Right atrium auricular region (tissue), 2 donors: ENCODE results near the gene BACH1. TPM values are rescaled to one million over a fixed set of nuclear protein-coding genes. Genes with fewer than 3 reads are reported as not detected.

Source experiments
- DNase-seq: peaks from one replicate; pipeline ENCODE4 v3.0.0-alpha.2; 2019; ENCODE audit warnings: low spot score
- H3K27ac ChIP-seq, 2 donors: fragments of 200-600 bp; sonication (generic); 1 replicate in 1 of 2; 2 replicates in 1 of 2; pipeline ENCODE4 v1.5.1; 2016 to 2019
- H3K27me3 ChIP-seq, 2 donors: fragments of 200-600 bp; sonication (generic); one replicate each; pipeline versions ENCODE4 v1.5.1 to v1.6.0; 2017 to 2019
- H3K36me3 ChIP-seq: fragments of 200-600 bp; sonication (generic); one replicate; pipeline ENCODE4 v1.5.1; 2016
- H3K4me1 ChIP-seq, 2 donors: fragments of 200-600 bp; sonication (generic); one replicate each; pipeline versions ENCODE4 v1.5.1 to v1.6.0; 2017 to 2019
- H3K4me3 ChIP-seq, 2 donors: fragments of 200-600 bp; sonication (generic); 1 replicate in 1 of 2; 2 replicates in 1 of 2; pipeline ENCODE4 v1.5.1; 2017 to 2019; ENCODE audit warnings: mild to moderate bottlenecking in 1 of 2, moderate library complexity in 1 of 2
- H3K9me3 ChIP-seq, 2 donors: fragments of 200-600 bp; sonication (generic); one replicate each; pipeline ENCODE4 v1.5.1; 2019
- CTCF ChIP-seq, 2 donors: fragments of 200-600 bp; sonication (generic); IDR thresholded peaks; one replicate each; pipeline ENCODE4 v1.5.1; 2019; ENCODE audit warnings: antibody characterized with exemption in 2 of 2
- total RNA-seq, 2 donors: library from RNA; depleted of rRNA; stranded (reverse); fragments of >200 nt; gene quantifications; one replicate each; pipeline ENCODE4 v1.1.0, GENCODE V29; 2016

Gene BACH1
- total RNA-seq, 2 donors from 2014 or later, result 16.0 to 31.2 TPM

GRCh38 chr21:29306920-29307319 lies 8.2 kb downstream of the BACH1 start:
- no peak for TF ChIP-seq CTCF (IDR thresholded peaks at IDR 0.05)
- Histone ChIP-seq H3K4me3 (no peak overlapping the region), H3K36me3 (no peaks in the 10 kb centered on the region), H3K9me3 (no peaks in the 10 kb centered on the region), H3K27ac (no peak overlapping the region), H3K4me1 (peaks cover 0 to 49% of the 10 kb centered on the region in 2 donors), H3K27me3 (no peaks in the 10 kb centered on the region)
- no peak for DNase-seq

GRCh38 chr21:29307718-29308455 lies 9.2 kb downstream of the BACH1 start:
- Histone ChIP-seq H3K4me1 (peaks cover 0 to 40% of the 10 kb centered on the region in 2 donors), H3K4me3 (no peak overlapping the region), H3K27ac (no peak overlapping the region), H3K9me3 (no peaks in the 10 kb centered on the region), H3K36me3 (no peaks in the 10 kb centered on the region), H3K27me3 (no peaks in the 10 kb centered on the region)
- DNase-seq, result no peak
- TF ChIP-seq CTCF (IDR thresholded peaks at IDR 0.05), result no peak

GRCh38 chr21:29308456-29308783 lies 9.7 kb downstream of the BACH1 start:
- Histone ChIP-seq H3K4me3 (no peak overlapping the region), H3K36me3 (no peaks in the 10 kb centered on the region), H3K9me3 (no peaks in the 10 kb centered on the region), H3K4me1 (peaks cover 0 to 37% of the 10 kb centered on the region in 2 donors), H3K27me3 (no peaks in the 10 kb centered on the region), H3K27ac (no peak overlapping the region)
- no peak for DNase-seq
- TF ChIP-seq CTCF (IDR thresholded peaks at IDR 0.05), result no peak

- Histone ChIP-seq H3K9me3 (no peaks in the 10 kb centered on the region), H3K27me3 (no peaks in the 10 kb centered on the region), H3K4me1 (peaks cover 0 to 38% of the 10 kb centered on the region in 2 donors), H3K27ac (no peak overlapping the region), H3K36me3 (no peaks in the 10 kb centered on the region), H3K4me3 (no peak overlapping the region)
- DNase-seq, result no peak
- TF ChIP-seq CTCF (IDR thresholded peaks at IDR 0.05), result no peak
Measured at GRCh38 chr21:29309703-29310102, 11.0 kb downstream of the BACH1 start.

- Histone ChIP-seq H3K9me3 (no peaks in the 10 kb centered on the region), H3K4me1 (peaks cover 0 to 27% of the 10 kb centered on the region in 2 donors), H3K36me3 (no peaks in the 10 kb centered on the region)
Measured at GRCh38 chr21:29311802-29312201, 13.1 kb downstream of the BACH1 start.

More at GRCh38 chr21:29311802-29312201, 13.1 kb downstream of the BACH1 start:
- DNase-seq, result no peak
- TF ChIP-seq CTCF (IDR thresholded peaks at IDR 0.05), result no peak
- H3K4me3 ChIP-seq, result no peak overlapping the region
- no peak overlapping the region for H3K27ac ChIP-seq
- H3K27me3 ChIP-seq, result no peaks in the 10 kb centered on the region
